ENCODE measurements around the gene CPB2.

DNA sequence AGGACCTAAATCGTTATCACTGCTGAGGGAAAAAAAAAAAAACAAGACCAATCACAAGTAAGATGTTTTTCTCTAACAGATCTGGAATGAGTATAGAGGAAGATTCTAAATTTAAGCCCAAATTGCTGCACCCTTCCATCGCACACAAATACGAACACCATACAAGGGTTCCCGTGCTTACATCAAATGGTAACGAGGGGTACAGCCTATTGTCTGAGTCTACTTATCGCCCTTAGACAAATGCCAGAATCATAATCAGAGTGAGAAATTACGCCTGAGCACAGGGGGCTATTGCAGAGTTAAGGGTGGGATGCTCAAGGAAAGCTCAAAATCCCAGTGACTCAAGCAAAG lies 52.9 kb downstream of the CPB2 start:
- TF ChIP-seq POLR2A (IDR thresholded peaks at IDR 0.05) (no peak), POLR2AphosphoS5 (IDR thresholded peaks at IDR 0.05) (no peak)
- TF ChIP-seq, protein P1, sequence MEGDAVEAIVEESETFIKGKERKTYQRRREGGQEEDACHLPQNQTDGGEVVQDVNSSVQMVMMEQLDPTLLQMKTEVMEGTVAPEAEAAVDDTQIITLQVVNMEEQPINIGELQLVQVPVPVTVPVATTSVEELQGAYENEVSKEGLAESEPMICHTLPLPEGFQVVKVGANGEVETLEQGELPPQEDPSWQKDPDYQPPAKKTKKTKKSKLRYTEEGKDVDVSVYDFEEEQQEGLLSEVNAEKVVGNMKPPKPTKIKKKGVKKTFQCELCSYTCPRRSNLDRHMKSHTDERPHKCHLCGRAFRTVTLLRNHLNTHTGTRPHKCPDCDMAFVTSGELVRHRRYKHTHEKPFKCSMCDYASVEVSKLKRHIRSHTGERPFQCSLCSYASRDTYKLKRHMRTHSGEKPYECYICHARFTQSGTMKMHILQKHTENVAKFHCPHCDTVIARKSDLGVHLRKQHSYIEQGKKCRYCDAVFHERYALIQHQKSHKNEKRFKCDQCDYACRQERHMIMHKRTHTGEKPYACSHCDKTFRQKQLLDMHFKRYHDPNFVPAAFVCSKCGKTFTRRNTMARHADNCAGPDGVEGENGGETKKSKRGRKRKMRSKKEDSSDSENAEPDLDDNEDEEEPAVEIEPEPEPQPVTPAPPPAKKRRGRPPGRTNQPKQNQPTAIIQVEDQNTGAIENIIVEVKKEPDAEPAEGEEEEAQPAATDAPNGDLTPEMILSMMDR (IDR thresholded peaks at IDR 0.05), result no peak

Data from prostate gland (tissue), 2 donors.